ENCODE data around the gene ITPA. TPM values are rescaled to one million over a fixed set of nuclear protein-coding genes. Genes with fewer than 3 reads are reported as not detected.
"Not testable (repeated sequence)": the region's sequence is repeated elsewhere in the genome, so short reads cannot be mapped to it uniquely, and the experiment has no call there.

ITPA gene
- total RNA-seq, 3 donors from 2014 or later (not counting 1 experiment from before 2014, with no cell fraction given), result 49.6 to 53.2 (median 50.2) TPM

GRCh38 chr20:3210346-3210745 lies 1.0 kb downstream of the ITPA start:
- Mint-ChIP-seq H3K27me3 (ENCODE audit: low read depth in 2 of 2) (no peaks in the 10 kb centered on the region), H3K9me3 (no peaks in the 10 kb centered on the region), H3K4me1 (peaks cover 17 to 38% of the 10 kb centered on the region in 2 donors), H3K4me3 (peak overlapping the region; percentile 86), H3K27ac (peak overlapping the region; percentile 83 to 92), H3K36me3 (no peaks in the 10 kb centered on the region)
- intact Hi-C loops (cut with micrococcal nuclease), result no loop called here
- Histone ChIP-seq H3K36me3 (ENCODE audit: control insufficient read depth, insufficient read depth, low read length) (peaks cover 15% of the 10 kb centered on the region), H3K9me3 (ENCODE audit: control insufficient read depth, insufficient read depth, low read length) (no peaks in the 10 kb centered on the region), H3K4me1 (ENCODE audit: control insufficient read depth, insufficient read depth, low read length) (peaks cover 19% of the 10 kb centered on the region), H3K4me3 (ENCODE audit: low read length) (peak overlapping the region; percentile 83), H3K27me3 (ENCODE audit: control insufficient read depth, insufficient read depth, low read length) (no peaks in the 10 kb centered on the region), H3K27ac (ENCODE audit: low read length) (no peak overlapping the region)
- 83% methylated on average over 2 of the region's 2 CpGs for WGBS (ENCODE audit: insufficient coverage)
- DNase-seq (no peak), ATAC-seq (no peak)
- no peak for TF ChIP-seq CTCF (IDR thresholded peaks at IDR 0.05)

- intact Hi-C loops (cut with micrococcal nuclease), result no loop called here
Measured at GRCh38 chr20:3213226-3213625, 3.9 kb downstream of the ITPA start.

GRCh38 chr20:3215359-3215917 lies 6.1 kb downstream of the ITPA start:
- ATAC-seq; H3K27me3 Mint-ChIP-seq (ENCODE audit: low read depth in 2 of 2); H3K4me3 Mint-ChIP-seq; H3K9me3 ChIP-seq (ENCODE audit: control insufficient read depth, insufficient read depth, low read length); H3K27ac Mint-ChIP-seq; intact Hi-C loops (cut with micrococcal nuclease); H3K27ac ChIP-seq (ENCODE audit: low read length); H3K27me3 ChIP-seq (ENCODE audit: control insufficient read depth, insufficient read depth, low read length); H3K4me3 ChIP-seq (ENCODE audit: low read length); H3K36me3 Mint-ChIP-seq; H3K9me3 Mint-ChIP-seq; DNase-seq: not testable (repeated sequence)
- H3K36me3 ChIP-seq (ENCODE audit: control insufficient read depth, insufficient read depth, low read length), result peaks cover 24% of the 10 kb centered on the region
- H3K4me1 Mint-ChIP-seq, result peaks cover under 1 to 16% of the 10 kb centered on the region in 2 donors
- 96% methylated on average over 5 of the region's 7 CpGs for WGBS (ENCODE audit: insufficient coverage)
- H3K4me1 ChIP-seq (ENCODE audit: control insufficient read depth, insufficient read depth, low read length), result peaks cover 10% of the 10 kb centered on the region

More at GRCh38 chr20:3213226-3213625, 3.9 kb downstream of the ITPA start:
- Histone ChIP-seq H3K36me3 (ENCODE audit: control insufficient read depth, insufficient read depth, low read length) (peaks cover 19% of the 10 kb centered on the region), H3K4me1 (ENCODE audit: control insufficient read depth, insufficient read depth, low read length) (peaks cover 20% of the 10 kb centered on the region), H3K9me3 (ENCODE audit: control insufficient read depth, insufficient read depth, low read length) (no peaks in the 10 kb centered on the region), H3K4me3 (ENCODE audit: low read length) (no peak overlapping the region), H3K27me3 (ENCODE audit: control insufficient read depth, insufficient read depth, low read length) (no peaks in the 10 kb centered on the region), H3K27ac (ENCODE audit: low read length) (no peak overlapping the region)
- no peak overlapping the region for H3K4me3 Mint-ChIP-seq
- no peak for DNase-seq
- 98% methylated on average over 7 of the region's 7 CpGs for WGBS (ENCODE audit: insufficient coverage)
- TF ChIP-seq CTCF (IDR thresholded peaks at IDR 0.05), result no peak
- H3K4me1 Mint-ChIP-seq, result peaks cover 17 to 38% of the 10 kb centered on the region in 2 donors
- H3K36me3 Mint-ChIP-seq, result no peaks in the 10 kb centered on the region
- H3K9me3 Mint-ChIP-seq, result no peaks in the 10 kb centered on the region
- H3K27me3 Mint-ChIP-seq (ENCODE audit: low read depth in 2 of 2), result no peaks in the 10 kb centered on the region
- no peak for ATAC-seq
- H3K27ac Mint-ChIP-seq, result no peak overlapping the region

- intact Hi-C loops (cut with micrococcal nuclease), result no loop called here
- H3K36me3 ChIP-seq (ENCODE audit: control insufficient read depth, insufficient read depth, low read length), result peaks cover 30% of the 10 kb centered on the region
- Mint-ChIP-seq H3K9me3 (no peaks in the 10 kb centered on the region), H3K36me3 (peaks cover 9% of the 10 kb centered on the region), H3K27me3 (ENCODE audit: low read depth in 2 of 2) (no peaks in the 10 kb centered on the region), H3K4me3 (no peak overlapping the region), H3K4me1 (peaks cover 0 to 3% of the 10 kb centered on the region in 2 donors), H3K27ac (no peak overlapping the region)
- no peaks in the 10 kb centered on the region for H3K27me3 ChIP-seq (ENCODE audit: control insufficient read depth, insufficient read depth, low read length)
- ATAC-seq, result peak; percentile 87 to 99 (median 94)
- H3K4me3 ChIP-seq (ENCODE audit: low read length), result no peak overlapping the region
- 28% methylated on average over 28 of the region's 30 CpGs for WGBS (ENCODE audit: insufficient coverage)
- peaks cover 20% of the 10 kb centered on the region for H3K4me1 ChIP-seq (ENCODE audit: control insufficient read depth, insufficient read depth, low read length)
- TF ChIP-seq CTCF (IDR thresholded peaks at IDR 0.05), result peak; percentile 87
- DNase-seq, result peak; percentile 66 to 78
- no peak overlapping the region for H3K27ac ChIP-seq (ENCODE audit: low read length)
- no peaks in the 10 kb centered on the region for H3K9me3 ChIP-seq (ENCODE audit: control insufficient read depth, insufficient read depth, low read length)
Measured at GRCh38 chr20:3218307-3218988, 9.2 kb downstream of the ITPA start.
